ENCODE data around the gene SLC5A1. TPM values are rescaled to one million over a fixed set of nuclear protein-coding genes. Genes with fewer than 3 reads are reported as not detected.

The SLC5A1 gene
- polyA plus RNA-seq (2013, experiment 1 of 2), result not detected
- polyA plus RNA-seq (2013, experiment 2 of 2), result not detected

- 93% methylated on average over 21 of the region's 21 CpGs for WGBS
- no peaks in the 10 kb centered on the region for H3K36me3 ChIP-seq (ENCODE audit: insufficient read depth, low read length)
- no peak within 1 kb of the TSS for H3K9ac ChIP-seq (ENCODE audit: low read depth, low read length)
- no peak within 1 kb of the TSS for H3K27ac ChIP-seq (ENCODE audit: low read depth, low read length)
- no peaks in the 10 kb centered on the region for H3K9me3 ChIP-seq (ENCODE audit: insufficient read depth, low read depth, low read length)
- H3K4me3 ChIP-seq (ENCODE audit: low read length), result no peak within 1 kb of the TSS
- H3K4me1 ChIP-seq (ENCODE audit: insufficient read depth, low read length), result no peaks in the 10 kb centered on the region
- no peaks in the 10 kb centered on the region for H3K27me3 ChIP-seq (ENCODE audit: insufficient read depth, low read length)
Measured at GRCh38 chr22:32042924-32043323, at the start of gene SLC5A1. Gene SLC5A1 (plus strand): TSS chr22:32043261. CDS start chr22:32043282, 21 bp downstream.

DNA sequence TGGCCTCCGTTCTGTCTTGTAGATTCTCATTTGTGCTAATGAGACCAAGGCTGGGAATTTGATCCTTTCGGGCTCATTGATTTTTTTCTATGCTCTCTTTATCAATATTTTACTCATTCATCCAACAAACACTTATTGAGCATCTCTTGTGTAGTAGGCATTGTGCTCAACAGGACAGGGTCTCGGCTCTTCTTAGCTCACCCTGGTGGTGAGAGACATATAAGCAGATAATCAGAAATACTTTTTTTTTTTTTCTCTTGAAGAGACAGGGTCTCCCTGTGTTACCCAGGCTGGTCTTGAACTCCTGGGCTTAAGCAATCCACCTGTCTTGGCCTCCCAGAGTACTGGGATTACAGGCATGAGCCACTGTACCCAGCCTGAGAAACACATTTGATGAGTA lies 48.0 kb upstream of the SLC5A1 start:
- H3K9ac ChIP-seq (ENCODE audit: low read depth, low read length), result no peak overlapping the region
- 75% methylated on average over 3 of the region's 3 CpGs for WGBS
- no peaks in the 10 kb centered on the region for H3K4me1 ChIP-seq (ENCODE audit: insufficient read depth, low read length)
- no peaks in the 10 kb centered on the region for H3K9me3 ChIP-seq (ENCODE audit: insufficient read depth, low read depth, low read length)
- no peak overlapping the region for H3K4me3 ChIP-seq (ENCODE audit: low read length)
- peaks cover 5% of the 10 kb centered on the region; the same call in 1 of the 2 replicates for H3K27me3 ChIP-seq (ENCODE audit: insufficient read depth, low read length)
- no peaks in the 10 kb centered on the region for H3K36me3 ChIP-seq (ENCODE audit: insufficient read depth, low read length)
- H3K27ac ChIP-seq (ENCODE audit: low read depth, low read length), result no peak overlapping the region

DNA sequence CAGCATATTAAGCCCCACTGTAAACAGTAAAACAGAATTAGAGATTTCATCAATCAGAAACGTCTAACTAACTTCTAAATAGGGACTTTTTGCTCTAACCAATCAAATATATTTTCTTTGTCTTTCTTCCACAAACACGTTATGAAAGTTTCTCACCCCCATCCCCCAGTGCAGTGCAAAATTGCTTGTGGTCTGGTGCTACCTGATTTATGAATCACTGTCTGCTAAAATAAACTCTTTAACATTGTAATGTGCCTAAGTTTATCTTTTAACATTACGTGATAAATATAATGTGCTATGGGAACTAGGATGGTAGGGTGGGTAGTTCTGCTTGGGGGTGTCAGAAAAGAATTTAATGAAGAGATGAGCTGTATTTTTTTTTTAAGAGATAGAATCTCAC lies 47.3 kb upstream of the SLC5A1 start:
- H3K4me3 ChIP-seq (ENCODE audit: low read length), result no peak overlapping the region
- no peaks in the 10 kb centered on the region for H3K9me3 ChIP-seq (ENCODE audit: insufficient read depth, low read depth, low read length)
- H3K4me1 ChIP-seq (ENCODE audit: insufficient read depth, low read length), result no peaks in the 10 kb centered on the region
- H3K27me3 ChIP-seq (ENCODE audit: insufficient read depth, low read length), result peaks cover 5% of the 10 kb centered on the region; the same call in 1 of the 2 replicates
- WGBS, result 77% methylated on average over 3 of the region's 3 CpGs
- no peak overlapping the region for H3K27ac ChIP-seq (ENCODE audit: low read depth, low read length)
- H3K36me3 ChIP-seq (ENCODE audit: insufficient read depth, low read length), result no peaks in the 10 kb centered on the region
- H3K9ac ChIP-seq (ENCODE audit: low read depth, low read length), result no peak overlapping the region

GRCh38 chr22:31998784-31999385 lies 44.2 kb upstream of the SLC5A1 start:
- no peaks in the 10 kb centered on the region for H3K4me1 ChIP-seq (ENCODE audit: insufficient read depth, low read length)
- H3K9me3 ChIP-seq (ENCODE audit: insufficient read depth, low read depth, low read length), result no peaks in the 10 kb centered on the region
- H3K9ac ChIP-seq (ENCODE audit: low read depth, low read length), result no peak overlapping the region
- no peaks in the 10 kb centered on the region for H3K36me3 ChIP-seq (ENCODE audit: insufficient read depth, low read length)
- no peak overlapping the region for H3K27ac ChIP-seq (ENCODE audit: low read depth, low read length)
- peaks cover 5% of the 10 kb centered on the region; the same call in 1 of the 2 replicates for H3K27me3 ChIP-seq (ENCODE audit: insufficient read depth, low read length)
- 82% methylated on average over 1 of the region's 3 CpGs for WGBS
- no peak overlapping the region for H3K4me3 ChIP-seq (ENCODE audit: low read length)

DNA sequence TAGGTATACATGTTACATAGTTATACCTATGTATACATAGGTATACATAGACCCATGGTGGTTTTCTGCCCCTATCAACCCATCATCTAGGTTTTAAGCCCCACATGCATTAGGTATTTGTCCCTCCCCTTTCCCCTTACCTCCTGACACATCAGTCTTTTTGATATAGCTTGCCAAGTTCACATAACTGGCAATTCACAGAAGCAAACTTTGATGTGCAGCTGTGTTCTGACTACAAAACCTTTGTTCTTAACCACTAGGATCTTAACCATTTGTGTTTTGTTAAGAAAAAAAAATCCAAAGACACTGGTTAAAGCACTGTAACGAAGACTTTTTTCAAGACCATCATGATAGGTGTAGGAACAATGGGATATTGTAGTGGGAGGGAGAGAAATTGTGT lies 42.9 kb upstream of the SLC5A1 start:
- WGBS, result 97% methylated on average over 1 of the region's 1 CpG
- Histone ChIP-seq H3K27me3 (ENCODE audit: insufficient read depth, low read length) (peaks cover 5% of the 10 kb centered on the region; the same call in 1 of the 2 replicates), H3K36me3 (ENCODE audit: insufficient read depth, low read length) (no peaks in the 10 kb centered on the region)

GRCh38 chr22:32005453-32005852 lies 37.6 kb upstream of the SLC5A1 start:
- Histone ChIP-seq H3K4me3 (ENCODE audit: low read length) (no peak overlapping the region), H3K9me3 (ENCODE audit: insufficient read depth, low read depth, low read length) (no peaks in the 10 kb centered on the region), H3K36me3 (ENCODE audit: insufficient read depth, low read length) (no peaks in the 10 kb centered on the region), H3K27me3 (ENCODE audit: insufficient read depth, low read length) (no peaks in the 10 kb centered on the region), H3K9ac (ENCODE audit: low read depth, low read length) (no peak overlapping the region), H3K27ac (ENCODE audit: low read depth, low read length) (no peak overlapping the region), H3K4me1 (ENCODE audit: insufficient read depth, low read length) (no peaks in the 10 kb centered on the region)
- WGBS, result 92% methylated on average over 1 of the region's 1 CpG

More for the DNA sequence above, 42.9 kb upstream of the SLC5A1 start:
- H3K4me3 ChIP-seq (ENCODE audit: low read length), result no peak overlapping the region
- no peak overlapping the region for H3K27ac ChIP-seq (ENCODE audit: low read depth, low read length)
- no peak overlapping the region for H3K9ac ChIP-seq (ENCODE audit: low read depth, low read length)
- no peaks in the 10 kb centered on the region for H3K4me1 ChIP-seq (ENCODE audit: insufficient read depth, low read length)
- no peaks in the 10 kb centered on the region for H3K9me3 ChIP-seq (ENCODE audit: insufficient read depth, low read depth, low read length)

- Histone ChIP-seq H3K4me1 (ENCODE audit: insufficient read depth, low read length) (no peaks in the 10 kb centered on the region), H3K27ac (ENCODE audit: low read depth, low read length) (no peak overlapping the region), H3K36me3 (ENCODE audit: insufficient read depth, low read length) (no peaks in the 10 kb centered on the region), H3K4me3 (ENCODE audit: low read length) (no peak overlapping the region), H3K9ac (ENCODE audit: low read depth, low read length) (no peak overlapping the region), H3K9me3 (ENCODE audit: insufficient read depth, low read depth, low read length) (0 out of 2 replicates have a peak, but pooled peaks cover 8% of the 10 kb centered on the region), H3K27me3 (ENCODE audit: insufficient read depth, low read length) (no peaks in the 10 kb centered on the region)
- WGBS, result 88% methylated on average over 1 of the region's 1 CpG
Measured at GRCh38 chr22:32013200-32013599, 29.9 kb upstream of the SLC5A1 start.

- H3K27ac ChIP-seq (ENCODE audit: low read depth, low read length), result no peak overlapping the region
- no peaks in the 10 kb centered on the region for H3K27me3 ChIP-seq (ENCODE audit: insufficient read depth, low read length)
- WGBS, result 92% methylated on average over 5 of the region's 5 CpGs
- H3K4me3 ChIP-seq (ENCODE audit: low read length), result no peak overlapping the region
- no peaks in the 10 kb centered on the region for H3K4me1 ChIP-seq (ENCODE audit: insufficient read depth, low read length)
- H3K9ac ChIP-seq (ENCODE audit: low read depth, low read length), result no peak overlapping the region
- H3K9me3 ChIP-seq (ENCODE audit: insufficient read depth, low read depth, low read length), result 0 out of 2 replicates have a peak, but pooled peaks cover 8% of the 10 kb centered on the region
- H3K36me3 ChIP-seq (ENCODE audit: insufficient read depth, low read length), result no peaks in the 10 kb centered on the region
Measured at GRCh38 chr22:32016081-32016480, 27.0 kb upstream of the SLC5A1 start.

GRCh38 chr22:32018056-32018455 lies 25.0 kb upstream of the SLC5A1 start:
- Histone ChIP-seq H3K9ac (ENCODE audit: low read depth, low read length) (no peak overlapping the region), H3K4me1 (ENCODE audit: insufficient read depth, low read length) (no peaks in the 10 kb centered on the region), H3K36me3 (ENCODE audit: insufficient read depth, low read length) (no peaks in the 10 kb centered on the region), H3K4me3 (ENCODE audit: low read length) (no peak overlapping the region), H3K27ac (ENCODE audit: low read depth, low read length) (no peak overlapping the region), H3K27me3 (ENCODE audit: insufficient read depth, low read length) (no peaks in the 10 kb centered on the region), H3K9me3 (ENCODE audit: insufficient read depth, low read depth, low read length) (0 out of 2 replicates have a peak, but pooled peaks cover 7% of the 10 kb centered on the region)
- 77% methylated on average over 2 of the region's 2 CpGs for WGBS

DNA sequence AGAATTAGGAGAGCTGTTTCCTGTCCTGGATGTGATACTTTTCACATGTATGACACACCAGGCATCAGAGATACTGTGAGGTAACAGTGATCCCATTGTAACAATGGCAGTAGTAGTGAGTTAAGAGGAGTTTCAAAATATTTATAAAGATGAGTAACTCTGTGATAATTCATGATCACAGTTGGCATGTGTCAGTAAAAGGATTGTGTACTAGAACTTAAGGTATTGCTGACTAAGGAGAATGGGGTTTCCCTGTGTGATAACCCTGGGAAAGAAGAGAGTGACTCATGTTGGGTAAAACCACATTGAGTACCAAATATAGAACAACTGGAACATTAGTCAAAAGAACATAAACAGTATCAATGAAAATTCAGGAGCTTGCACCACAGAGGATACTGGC lies 22.9 kb upstream of the SLC5A1 start:
- H3K4me3 ChIP-seq (ENCODE audit: low read length), result no peak overlapping the region
- no peak overlapping the region for H3K27ac ChIP-seq (ENCODE audit: low read depth, low read length)
- no peaks in the 10 kb centered on the region for H3K27me3 ChIP-seq (ENCODE audit: insufficient read depth, low read length)
- no peak overlapping the region for H3K9ac ChIP-seq (ENCODE audit: low read depth, low read length)
- 0 out of 2 replicates have a peak, but pooled peaks cover 3% of the 10 kb centered on the region for H3K4me1 ChIP-seq (ENCODE audit: insufficient read depth, low read length)
- no peaks in the 10 kb centered on the region for H3K36me3 ChIP-seq (ENCODE audit: insufficient read depth, low read length)
- H3K9me3 ChIP-seq (ENCODE audit: insufficient read depth, low read depth, low read length), result no peaks in the 10 kb centered on the region

GRCh38 chr22:32021716-32022115 lies 21.3 kb upstream of the SLC5A1 start:
- no peak overlapping the region for H3K9ac ChIP-seq (ENCODE audit: low read depth, low read length)
- 0 out of 2 replicates have a peak, but pooled peaks cover 3% of the 10 kb centered on the region for H3K4me1 ChIP-seq (ENCODE audit: insufficient read depth, low read length)
- H3K36me3 ChIP-seq (ENCODE audit: insufficient read depth, low read length), result no peaks in the 10 kb centered on the region
- no peaks in the 10 kb centered on the region for H3K9me3 ChIP-seq (ENCODE audit: insufficient read depth, low read depth, low read length)
- 90% methylated on average over 3 of the region's 3 CpGs for WGBS
- H3K4me3 ChIP-seq (ENCODE audit: low read length), result no peak overlapping the region
- no peak overlapping the region for H3K27ac ChIP-seq (ENCODE audit: low read depth, low read length)
- H3K27me3 ChIP-seq (ENCODE audit: insufficient read depth, low read length), result no peaks in the 10 kb centered on the region

Data from HUES64 (cell line).